Endothelial cell of umbilical vein (primary cell): Measurements from ENCODE around the gene CMTM3. TPM values are rescaled to one million over a fixed set of nuclear protein-coding genes. Genes with fewer than 3 reads are reported as not detected.

Source experiments
- BruUV-seq: library from RNA; stranded (reverse); fragments of 400-500 nt; replicated peaks from 2 replicates; lab custom pipeline; 2021; lab: Mats Ljungman, UMichigan
- CTCF ChIA-PET: fragments of 300-600, 350-600 bp; sonication (Branson Sonifier 250); formaldehyde crosslinking; loops from one replicate; lab custom pipeline; 2021; ENCODE audit warnings: antibody characterized with exemption, inconsistent platforms; lab: Charles Lee
- POLR2A ChIA-PET: fragments of 300-600, 350-600 bp; sonication (Branson Sonifier 250); formaldehyde crosslinking; loops from one replicate; lab custom pipeline; 2021; ENCODE audit warnings: antibody characterized with exemption, inconsistent platforms; lab: Charles Lee
- DNase-seq: peaks from one replicate; pipeline ENCODE4 v3.0.0-alpha.2; 2011; ENCODE audit warnings: low read depth, low spot score
- FAIRE-seq: peaks from 2 replicates; lab custom pipeline; 2011; peaks lifted over from hg19 to GRCh38; lab: Jason Lieb, UNC
- H2AFZ ChIP-seq: 2 replicates; pipeline ENCODE4 v1.6.0; 2012; ENCODE audit warnings: low read depth, low read length, control low read depth, inconsistent platforms
- H3K27ac ChIP-seq: 2 replicates; pipeline ENCODE4 v1.5.1; 2011; ENCODE audit warnings: low read depth, mild to moderate bottlenecking, control low read depth, low read length, moderate library complexity; ENCODE audit not compliant: insufficient read depth
- H3K27me3 ChIP-seq, 2 experiments: 2 replicates each; pipeline versions ENCODE4 v1.6.0 to v1.6.1; 2011; ENCODE audit warnings: low read length in 2 of 2, mixed read lengths in 1 of 2; ENCODE audit not compliant: control insufficient read depth in 2 of 2, insufficient read depth in 2 of 2
- H3K36me3 ChIP-seq, 2 experiments: 2 replicates in 1 of 2; 3 replicates in 1 of 2; pipeline ENCODE4 v1.5.1; 2011; ENCODE audit warnings: low read length in 2 of 2, mild to moderate bottlenecking in 1 of 2, moderate library complexity in 1 of 2; ENCODE audit not compliant: control insufficient read depth in 2 of 2, insufficient read depth in 2 of 2; ENCODE audit errors: extremely low read depth in 1 of 2
- H3K4me1 ChIP-seq: 3 replicates; pipeline ENCODE4 v1.5.1; 2011; ENCODE audit warnings: mild to moderate bottlenecking, low read length; ENCODE audit not compliant: control insufficient read depth, insufficient read depth; ENCODE audit errors: extremely low read depth
- H3K4me2 ChIP-seq: 2 replicates; pipeline ENCODE4 v1.6.1; 2011; ENCODE audit warnings: low read length, control low read depth, mixed read lengths; ENCODE audit not compliant: insufficient read depth
- H3K4me3 ChIP-seq, 3 experiments: fragments of 200-600 bp in 1 of 3; sonication (generic), shearing (Covaris generic) in 1 of 3; replicated peaks in 1 of 3; 2 replicates each; pipeline ENCODE4 v1.5.1; 2011 to 2016; ENCODE audit warnings: control low read depth in 3 of 3, low read length in 3 of 3, mild to moderate bottlenecking in 2 of 3, inconsistent platforms in 1 of 3, low read depth in 1 of 3, moderate library complexity in 1 of 3; ENCODE audit not compliant: insufficient read depth in 1 of 3
- H3K79me2 ChIP-seq: 2 replicates; pipeline ENCODE4 v1.6.0; 2012; ENCODE audit warnings: low read length, inconsistent platforms; ENCODE audit not compliant: control insufficient read depth, insufficient read depth
- H3K9ac ChIP-seq: replicated peaks from 2 replicates; pipeline ENCODE3; 2011; ENCODE audit warnings: low read length, control low read depth; ENCODE audit not compliant: insufficient read depth; ENCODE audit errors: extremely low read depth
- H3K9me1 ChIP-seq: replicated peaks from 3 replicates; pipeline ENCODE4 v1.6.0; 2011; ENCODE audit warnings: mild to moderate bottlenecking, low read length; ENCODE audit not compliant: control insufficient read depth, insufficient read depth; ENCODE audit errors: extremely low read depth
- H3K9me3 ChIP-seq: replicated peaks from 2 replicates; pipeline ENCODE4 v1.5.1; 2012; ENCODE audit warnings: low read length, inconsistent platforms; ENCODE audit not compliant: control insufficient read depth, insufficient read depth
- H4K20me1 ChIP-seq: replicated peaks from 2 replicates; pipeline ENCODE3; 2011; ENCODE audit warnings: mild to moderate bottlenecking, low read length; ENCODE audit not compliant: control insufficient read depth, insufficient read depth; ENCODE audit errors: extremely low read depth
- POLR2A ChIP-seq: IDR thresholded peaks from 2 replicates; pipeline ENCODE4 v1.6.1; 2012; ENCODE audit warnings: low read depth, mild to moderate bottlenecking, control low read depth, low read length
- dilution Hi-C: fragments of 300-500 bp; cut with MboI; formaldehyde crosslinking; loops from one replicate; pipeline ENCODE4 v1.15.0; 2019; ENCODE audit warnings: low sequenced_read_pairs; ENCODE audit not compliant: extremely low pct_ligation_motif_present
- intact Hi-C: fragments of 100-400 bp; cut with micrococcal nuclease; formaldehyde crosslinking; loops from one replicate; pipeline ENCODE4 v1.10.0; 2022
- polyA plus RNA-seq, 4 experiments: library from polyadenylated mRNA; depleted of rRNA in 3 of 4; stranded (reverse) in 3 of 4; unstranded in 1 of 4; fragments of >200 nt; gene quantifications; 2 replicates each; pipeline versions ENCODE4 v1.2.1 to v1.2.3, GENCODE V29; 2011 to 2012; ENCODE audit warnings: missing spikeins in 1 of 4
- total RNA-seq: library from RNA; stranded (reverse); gene quantifications from 2 replicates; pipeline ENCODE4 v1.2.3, GENCODE V29; 2021
- TF ChIP-seq, protein P1 (sequence below): IDR thresholded peaks from 2 replicates; pipeline ENCODE4 v1.6.1; 2011; ENCODE audit not compliant: insufficient read depth, insufficient read length
- TF ChIP-seq, protein P2 (sequence below), 2 donors: IDR thresholded peaks; 1 replicate in 1 of 2; 2 replicates in 1 of 2; pipeline ENCODE4 v1.5.1; 2011; ENCODE audit warnings: low read length in 2 of 2, mild to moderate bottlenecking in 2 of 2, moderate library complexity in 2 of 2, control low read depth in 1 of 2, inconsistent platforms in 1 of 2, low read depth in 1 of 2; ENCODE audit not compliant: insufficient read depth in 1 of 2; ENCODE audit errors: extremely low read depth in 1 of 2

The CMTM3 gene
- total and polyA plus RNA-seq, 2 donors (not counting 3 experiments of a cell fraction or from before 2014, with no cell fraction given), result 83.6 to 86.2 TPM

DNA sequence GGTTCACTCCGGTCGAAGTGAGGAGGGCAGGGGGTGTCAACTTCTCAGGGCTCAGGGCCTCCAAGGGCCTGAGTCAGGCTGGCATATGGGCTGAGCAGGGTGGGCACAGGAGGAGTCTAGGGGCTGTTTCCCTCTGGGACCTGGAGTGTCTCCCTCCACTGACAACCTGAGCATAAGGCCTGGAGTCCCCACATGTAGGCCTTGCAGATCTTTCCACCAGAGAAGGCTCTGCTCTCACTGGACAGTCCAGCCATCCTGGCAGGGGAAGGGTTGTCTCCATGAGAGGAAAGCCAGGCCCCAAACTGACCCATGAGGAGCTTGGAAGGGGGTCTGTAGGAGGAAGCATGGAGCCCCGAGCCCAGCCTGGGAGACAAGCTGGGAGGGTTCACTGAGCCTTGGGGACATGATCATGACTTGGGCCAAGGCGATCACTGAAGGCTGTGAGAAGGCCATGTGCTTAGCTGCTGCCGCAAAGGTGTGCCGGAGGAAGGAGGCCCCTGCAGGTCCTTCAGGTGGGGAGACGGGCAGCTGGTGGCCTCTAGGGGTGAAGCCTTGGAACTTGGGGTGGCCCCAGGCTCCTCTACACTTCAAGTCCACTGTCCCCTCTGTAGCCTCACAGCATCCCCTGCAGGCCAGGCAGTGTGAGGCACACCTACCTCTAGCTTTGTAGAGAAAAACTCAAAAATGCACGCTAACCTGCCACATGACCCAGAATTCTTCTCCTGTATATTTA is 15.4 kb upstream of the CMTM3 start:
- peak; percentile 45 for DNase-seq
- dilution Hi-C loops, result no loop called here
- POLR2A ChIA-PET, result no interaction called here

More for the DNA sequence above, 15.4 kb upstream of the CMTM3 start:
- no peaks in the 10 kb centered on the region for H4K20me1 ChIP-seq
- H3K9me3 ChIP-seq, result no peaks in the 10 kb centered on the region
- no peak overlapping the region for H3K4me3 ChIP-seq
- intact Hi-C loops, result loop anchor here (1.0 to 5.0 kb wide), 4 partner anchors 36 to 182 kb away; partner anchors contain the start of gene CKLF
- CTCF ChIA-PET, result interaction anchor here (0.5 to 2.3 kb wide), 25 partner anchors 8 to 247 kb away, joined by 3 to 24 read pairs (median 4); partner anchors contain the start of genes CMTM2 and CMTM3
- peaks cover 7% of the 10 kb centered on the region for H3K4me1 ChIP-seq
- H3K36me3 ChIP-seq, result no peaks in the 10 kb centered on the region
- no peaks in the 10 kb centered on the region for H3K9me1 ChIP-seq
- H3K9ac ChIP-seq, result no peak overlapping the region
- H3K27me3 ChIP-seq, result no peaks in the 10 kb centered on the region
- no peak overlapping the region for H3K27ac ChIP-seq
- TF ChIP-seq, protein P1, sequence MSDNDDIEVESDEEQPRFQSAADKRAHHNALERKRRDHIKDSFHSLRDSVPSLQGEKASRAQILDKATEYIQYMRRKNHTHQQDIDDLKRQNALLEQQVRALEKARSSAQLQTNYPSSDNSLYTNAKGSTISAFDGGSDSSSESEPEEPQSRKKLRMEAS, result no peak
- TF ChIP-seq POLR2A, result no peak
- TF ChIP-seq, protein P2, sequence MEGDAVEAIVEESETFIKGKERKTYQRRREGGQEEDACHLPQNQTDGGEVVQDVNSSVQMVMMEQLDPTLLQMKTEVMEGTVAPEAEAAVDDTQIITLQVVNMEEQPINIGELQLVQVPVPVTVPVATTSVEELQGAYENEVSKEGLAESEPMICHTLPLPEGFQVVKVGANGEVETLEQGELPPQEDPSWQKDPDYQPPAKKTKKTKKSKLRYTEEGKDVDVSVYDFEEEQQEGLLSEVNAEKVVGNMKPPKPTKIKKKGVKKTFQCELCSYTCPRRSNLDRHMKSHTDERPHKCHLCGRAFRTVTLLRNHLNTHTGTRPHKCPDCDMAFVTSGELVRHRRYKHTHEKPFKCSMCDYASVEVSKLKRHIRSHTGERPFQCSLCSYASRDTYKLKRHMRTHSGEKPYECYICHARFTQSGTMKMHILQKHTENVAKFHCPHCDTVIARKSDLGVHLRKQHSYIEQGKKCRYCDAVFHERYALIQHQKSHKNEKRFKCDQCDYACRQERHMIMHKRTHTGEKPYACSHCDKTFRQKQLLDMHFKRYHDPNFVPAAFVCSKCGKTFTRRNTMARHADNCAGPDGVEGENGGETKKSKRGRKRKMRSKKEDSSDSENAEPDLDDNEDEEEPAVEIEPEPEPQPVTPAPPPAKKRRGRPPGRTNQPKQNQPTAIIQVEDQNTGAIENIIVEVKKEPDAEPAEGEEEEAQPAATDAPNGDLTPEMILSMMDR (IDR thresholded peaks at IDR 0.05; ENCODE audit: extremely low read depth in 1 of 2, insufficient read depth in 1 of 2, low read depth in 1 of 2, low read length in 2 of 2), result peak; percentile 62 to 76
- H3K79me2 ChIP-seq, result no peaks in the 10 kb centered on the region
- no peak overlapping the region for H2AFZ ChIP-seq
- FAIRE-seq, result peak; percentile 21
- no TSS peak for BruUV-seq
- H3K4me2 ChIP-seq, result no peak overlapping the region
